Mesenchymal stem cell (in vitro differentiated cells and primary cell): ENCODE data around the gene TSPAN11.

Experiments used
- DNase-seq: peaks from one replicate; pipeline ENCODE4 v3.0.0-alpha.2; 2013
- H2AFZ ChIP-seq: one replicate; pipeline ENCODE4 v1.6.1; 2013; ENCODE audit warnings: low read depth, mild to moderate bottlenecking, control low read depth, inconsistent platforms, low read length, moderate library complexity
- H2AK5ac ChIP-seq: 2 replicates; pipeline ENCODE4 v1.6.1; 2013; ENCODE audit warnings: low read length, moderate library complexity, mild to moderate bottlenecking, inconsistent platforms; ENCODE audit not compliant: severe bottlenecking
- H2BK120ac ChIP-seq: one replicate; pipeline ENCODE4 v1.6.1; 2013; ENCODE audit warnings: low read depth, mild to moderate bottlenecking, inconsistent platforms, low read length, moderate library complexity
- H2BK12ac ChIP-seq, 2 experiments: one replicate each; pipeline ENCODE4 v1.6.1; 2013; ENCODE audit warnings: inconsistent platforms in 2 of 2, low read length in 2 of 2, mild to moderate bottlenecking in 2 of 2, moderate library complexity in 2 of 2, control low read depth in 1 of 2
- H2BK15ac ChIP-seq: one replicate; pipeline ENCODE4 v1.6.1; 2013; ENCODE audit warnings: mild to moderate bottlenecking, low read depth, inconsistent platforms; ENCODE audit not compliant: poor library complexity, severe bottlenecking
- H2BK5ac ChIP-seq: 2 replicates; pipeline ENCODE4 v1.6.1; 2013; ENCODE audit warnings: low read depth, mild to moderate bottlenecking, low read length, control low read depth, inconsistent platforms; ENCODE audit not compliant: poor library complexity, severe bottlenecking
- H3K14ac ChIP-seq, 2 experiments: one replicate each; pipeline ENCODE4 v1.6.1; 2013; ENCODE audit warnings: inconsistent platforms in 2 of 2, low read length in 2 of 2, control low read depth in 1 of 2, mild to moderate bottlenecking in 1 of 2, moderate library complexity in 1 of 2
- H3K18ac ChIP-seq, 2 experiments: one replicate each; pipeline ENCODE4 v1.6.1; 2013; ENCODE audit warnings: inconsistent platforms in 2 of 2, low read length in 2 of 2, control low read depth in 1 of 2, low read depth in 1 of 2, mild to moderate bottlenecking in 1 of 2
- H3K23ac ChIP-seq, 2 experiments: one replicate each; pipeline ENCODE4 v1.6.1; 2013; ENCODE audit warnings: inconsistent platforms in 2 of 2, low read length in 2 of 2, mild to moderate bottlenecking in 2 of 2, moderate library complexity in 2 of 2, control low read depth in 1 of 2
- H3K27ac ChIP-seq: 2 replicates; pipeline ENCODE4 v1.5.1; 2013; ENCODE audit warnings: mild to moderate bottlenecking, moderate library complexity, low read length, control low read depth, inconsistent platforms; ENCODE audit not compliant: poor library complexity, severe bottlenecking
- H3K27me3 ChIP-seq, 2 experiments: 2 replicates each; pipeline versions ENCODE4 v1.6.1 to v1.7.0; 2013; ENCODE audit warnings: low read length in 2 of 2, mild to moderate bottlenecking in 2 of 2, moderate library complexity in 2 of 2, control low read depth in 1 of 2, inconsistent platforms in 1 of 2; ENCODE audit not compliant: control insufficient read depth in 1 of 2, insufficient read depth in 1 of 2
- H3K36me3 ChIP-seq, 2 experiments: 2 replicates each; pipeline versions ENCODE4 v1.6.1 to v1.7.0; 2013; ENCODE audit warnings: low read length in 2 of 2, control low read depth in 1 of 2, inconsistent platforms in 1 of 2, low read depth in 1 of 2, mild to moderate bottlenecking in 1 of 2; ENCODE audit not compliant: insufficient read depth in 2 of 2, control insufficient read depth in 1 of 2
- H3K4ac ChIP-seq, 2 experiments: one replicate each; pipeline ENCODE4 v1.6.1; 2013; ENCODE audit warnings: inconsistent platforms in 2 of 2, low read length in 2 of 2, mild to moderate bottlenecking in 2 of 2, moderate library complexity in 2 of 2, control low read depth in 1 of 2, low read depth in 1 of 2
- H3K4me1 ChIP-seq: 2 replicates; pipeline ENCODE4 v1.6.1; 2013; ENCODE audit warnings: low read depth, low read length, control low read depth; ENCODE audit not compliant: control insufficient read depth, insufficient read depth
- H3K4me2 ChIP-seq: 2 replicates; pipeline ENCODE4 v1.6.1; 2013; ENCODE audit warnings: low read length, mild to moderate bottlenecking, inconsistent platforms; ENCODE audit not compliant: poor library complexity, severe bottlenecking
- H3K4me3 ChIP-seq, 2 experiments: 2 replicates each; pipeline versions ENCODE4 v1.5.1 to v1.7.0; 2013; ENCODE audit warnings: low read length in 2 of 2, mild to moderate bottlenecking in 2 of 2, control low read depth in 1 of 2, low read depth in 1 of 2; ENCODE audit not compliant: insufficient read depth in 1 of 2
- H3K79me1 ChIP-seq: replicated peaks from 2 replicates; pipeline ENCODE4 v1.6.1; 2013; ENCODE audit warnings: mild to moderate bottlenecking, control low read depth, low read length, inconsistent platforms; ENCODE audit not compliant: poor library complexity, severe bottlenecking
- H3K9ac ChIP-seq: 2 replicates; pipeline ENCODE4 v1.7.0; 2013; ENCODE audit warnings: mild to moderate bottlenecking, low read length, moderate library complexity
- H3K9me3 ChIP-seq: 2 replicates; pipeline ENCODE4 v1.7.0; 2013; ENCODE audit warnings: mild to moderate bottlenecking, low read length; ENCODE audit not compliant: control insufficient read depth
- H4K8ac ChIP-seq: one replicate; pipeline ENCODE4 v1.6.1; 2013; ENCODE audit warnings: inconsistent platforms, mild to moderate bottlenecking, low read length, moderate library complexity
- H4K91ac ChIP-seq: one replicate; pipeline ENCODE4 v1.6.1; 2013; ENCODE audit warnings: mild to moderate bottlenecking, low read length, inconsistent platforms
- WGBS: methylation state at CpG from one replicate; pipeline ENCODE4 v1.1.7; 2013; ENCODE audit warnings: mixed read lengths; 5-methylcytosine and 5-hydroxymethylcytosine counted together

The TSPAN11 gene

DNA sequence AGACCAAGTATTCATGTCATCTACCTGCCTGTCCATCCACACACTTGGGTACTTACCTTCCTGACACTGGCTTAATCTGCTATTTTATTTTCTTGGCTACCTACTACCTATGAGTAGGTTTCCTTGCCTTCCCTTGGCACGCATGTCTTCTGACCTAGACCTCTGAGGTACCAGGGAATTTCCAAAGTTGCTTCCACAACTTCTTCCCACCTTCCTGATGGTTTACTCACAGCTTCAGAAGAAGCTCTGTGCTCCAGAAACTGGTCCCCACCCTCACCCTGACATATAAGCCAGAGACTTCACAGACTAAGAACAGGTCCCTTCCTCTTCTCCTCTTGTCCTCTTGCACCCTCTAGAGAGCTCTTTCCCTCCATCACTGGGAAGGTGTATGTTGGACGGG lies 111.4 kb downstream of the TSPAN11 start:
- H3K9me3 ChIP-seq = no peaks in the 10 kb centered on the region
- H2BK12ac ChIP-seq = no peak overlapping the region
- H3K27ac ChIP-seq = no peak overlapping the region
- no peak overlapping the region for H2BK15ac ChIP-seq
- H3K4ac ChIP-seq = no peak overlapping the region
- H3K4me2 ChIP-seq = no peak overlapping the region
- no peak overlapping the region for H2BK5ac ChIP-seq
- no peaks in the 10 kb centered on the region for H3K36me3 ChIP-seq
- WGBS = 85% methylated on average over 2 of the region's 2 CpGs
- no peak overlapping the region for H3K18ac ChIP-seq
- H3K79me1 ChIP-seq = no peaks in the 10 kb centered on the region
- H2AFZ ChIP-seq = no peak overlapping the region
- peaks cover 0 to 21% of the 10 kb centered on the region in 2 experiments for H3K27me3 ChIP-seq
- no peak overlapping the region for H3K14ac ChIP-seq
- no peak overlapping the region for H3K4me3 ChIP-seq
- no peak overlapping the region for H4K8ac ChIP-seq
- H3K4me1 ChIP-seq = peaks cover 18% of the 10 kb centered on the region
- no peak overlapping the region for H4K91ac ChIP-seq
- H2BK120ac ChIP-seq = no peak overlapping the region
- no peak for DNase-seq
- H3K9ac ChIP-seq = no peak overlapping the region
- H3K23ac ChIP-seq = no peak overlapping the region
- no peak overlapping the region for H2AK5ac ChIP-seq

DNA sequence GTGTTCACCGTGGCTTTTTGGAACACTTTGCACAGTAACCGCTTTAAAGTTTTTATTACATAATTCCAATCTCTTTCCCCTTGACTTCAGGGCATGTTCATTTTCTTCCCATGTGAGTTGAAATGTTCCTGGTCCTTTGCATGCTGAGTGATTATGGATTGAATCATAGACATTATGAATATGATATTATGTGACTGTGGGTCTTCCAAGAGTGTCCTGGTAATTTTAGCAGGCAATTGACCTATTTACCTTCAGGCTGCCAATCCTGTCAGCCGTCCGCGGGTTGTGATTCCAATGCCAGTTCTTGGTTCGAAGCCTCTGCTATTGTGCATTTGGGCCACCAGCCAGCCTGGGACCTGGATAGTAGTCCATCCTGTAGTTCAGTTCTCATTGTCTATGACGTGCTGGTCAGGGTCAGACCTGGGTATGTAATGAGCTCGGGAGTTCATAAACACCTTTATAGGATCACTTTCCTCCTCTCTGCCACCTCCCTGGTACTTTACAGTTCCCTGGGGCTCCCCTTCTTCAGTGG lies 114.6 kb downstream of the TSPAN11 start:
- no peak overlapping the region for H4K8ac ChIP-seq
- WGBS = 96% methylated on average over 7 of the region's 8 CpGs
- no peak overlapping the region for H3K4ac ChIP-seq

More for the DNA sequence above, 114.6 kb downstream of the TSPAN11 start:
- H3K4me2 ChIP-seq = no peak overlapping the region
- no peak overlapping the region for H3K14ac ChIP-seq
- H2BK15ac ChIP-seq = no peak overlapping the region
- H3K4me3 ChIP-seq = no peak overlapping the region
- no peak overlapping the region for H3K9ac ChIP-seq
- no peak overlapping the region for H3K27ac ChIP-seq
- H2BK12ac ChIP-seq = no peak overlapping the region
- H3K9me3 ChIP-seq = no peaks in the 10 kb centered on the region
- H2AFZ ChIP-seq = no peak overlapping the region
- H2BK5ac ChIP-seq = no peak overlapping the region
- H2BK120ac ChIP-seq = no peak overlapping the region
- peaks cover 6% of the 10 kb centered on the region for H3K4me1 ChIP-seq
- H2AK5ac ChIP-seq = no peak overlapping the region
- H3K27me3 ChIP-seq = peaks cover 0 to 21% of the 10 kb centered on the region in 2 experiments
- no peak overlapping the region for H3K23ac ChIP-seq
- H3K18ac ChIP-seq = no peak overlapping the region
- no peaks in the 10 kb centered on the region for H3K36me3 ChIP-seq
- no peaks in the 10 kb centered on the region for H3K79me1 ChIP-seq
- no peak for DNase-seq
- no peak overlapping the region for H4K91ac ChIP-seq
